ENCODE data around the gene CAPN14.

DNA sequence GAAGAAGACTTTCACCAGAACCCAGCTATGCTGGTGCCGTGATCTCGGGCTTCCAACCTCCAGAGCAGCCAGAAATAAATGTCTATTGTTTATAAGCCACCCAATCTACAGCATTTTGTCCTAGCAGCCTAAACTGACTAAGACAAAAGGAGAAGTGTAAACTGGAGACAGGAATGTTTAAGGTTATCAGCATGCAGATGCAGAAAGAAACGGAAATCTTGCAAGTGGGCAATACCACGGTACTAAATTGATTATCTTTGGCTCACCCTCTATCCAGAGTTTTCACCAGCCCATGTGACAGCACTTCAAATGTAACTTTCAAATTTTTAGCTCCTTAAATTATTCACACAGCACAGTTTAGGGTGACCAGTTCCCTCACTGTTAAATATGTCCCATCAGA, 5.7 kb upstream of the CAPN14 start:
- no peak for TF ChIP-seq ZNF70 (CRISPR knock-in tag; IDR thresholded peaks at IDR 0.05)
- TF ChIP-seq, protein P1, sequence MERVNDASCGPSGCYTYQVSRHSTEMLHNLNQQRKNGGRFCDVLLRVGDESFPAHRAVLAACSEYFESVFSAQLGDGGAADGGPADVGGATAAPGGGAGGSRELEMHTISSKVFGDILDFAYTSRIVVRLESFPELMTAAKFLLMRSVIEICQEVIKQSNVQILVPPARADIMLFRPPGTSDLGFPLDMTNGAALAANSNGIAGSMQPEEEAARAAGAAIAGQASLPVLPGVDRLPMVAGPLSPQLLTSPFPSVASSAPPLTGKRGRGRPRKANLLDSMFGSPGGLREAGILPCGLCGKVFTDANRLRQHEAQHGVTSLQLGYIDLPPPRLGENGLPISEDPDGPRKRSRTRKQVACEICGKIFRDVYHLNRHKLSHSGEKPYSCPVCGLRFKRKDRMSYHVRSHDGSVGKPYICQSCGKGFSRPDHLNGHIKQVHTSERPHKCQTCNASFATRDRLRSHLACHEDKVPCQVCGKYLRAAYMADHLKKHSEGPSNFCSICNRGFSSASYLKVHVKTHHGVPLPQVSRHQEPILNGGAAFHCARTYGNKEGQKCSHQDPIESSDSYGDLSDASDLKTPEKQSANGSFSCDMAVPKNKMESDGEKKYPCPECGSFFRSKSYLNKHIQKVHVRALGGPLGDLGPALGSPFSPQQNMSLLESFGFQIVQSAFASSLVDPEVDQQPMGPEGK (CRISPR knock-in tag; IDR thresholded peaks at IDR 0.05; ENCODE audit: borderline replicate concordance) = no peak
- TF ChIP-seq ARNTL (CRISPR knock-in tag; IDR thresholded peaks at IDR 0.05; ENCODE audit: borderline replicate concordance, low read depth) = no peak
- TF ChIP-seq, protein P2, sequence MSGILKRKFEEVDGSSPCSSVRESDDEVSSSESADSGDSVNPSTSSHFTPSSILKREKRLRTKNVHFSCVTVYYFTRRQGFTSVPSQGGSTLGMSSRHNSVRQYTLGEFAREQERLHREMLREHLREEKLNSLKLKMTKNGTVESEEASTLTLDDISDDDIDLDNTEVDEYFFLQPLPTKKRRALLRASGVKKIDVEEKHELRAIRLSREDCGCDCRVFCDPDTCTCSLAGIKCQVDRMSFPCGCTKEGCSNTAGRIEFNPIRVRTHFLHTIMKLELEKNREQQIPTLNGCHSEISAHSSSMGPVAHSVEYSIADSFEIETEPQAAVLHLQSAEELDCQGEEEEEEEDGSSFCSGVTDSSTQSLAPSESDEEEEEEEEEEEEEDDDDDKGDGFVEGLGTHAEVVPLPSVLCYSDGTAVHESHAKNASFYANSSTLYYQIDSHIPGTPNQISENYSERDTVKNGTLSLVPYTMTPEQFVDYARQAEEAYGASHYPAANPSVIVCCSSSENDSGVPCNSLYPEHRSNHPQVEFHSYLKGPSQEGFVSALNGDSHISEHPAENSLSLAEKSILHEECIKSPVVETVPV (CRISPR knock-in tag; IDR thresholded peaks at IDR 0.05) = no peak
- TF ChIP-seq CSDC2 (CRISPR knock-in tag; IDR thresholded peaks at IDR 0.05) = no peak
- no peak for TF ChIP-seq TCF4 (CRISPR knock-in tag; IDR thresholded peaks at IDR 0.05; ENCODE audit: borderline replicate concordance)
- TF ChIP-seq TOX (CRISPR knock-in tag; IDR thresholded peaks at IDR 0.05; ENCODE audit: borderline replicate concordance) = no peak
- TF ChIP-seq ESRRG (CRISPR knock-in tag; IDR thresholded peaks at IDR 0.05) = no peak
- TF ChIP-seq PPARA (CRISPR knock-in tag; IDR thresholded peaks at IDR 0.05; ENCODE audit: borderline replicate concordance) = no peak
- TF ChIP-seq, protein P3, sequence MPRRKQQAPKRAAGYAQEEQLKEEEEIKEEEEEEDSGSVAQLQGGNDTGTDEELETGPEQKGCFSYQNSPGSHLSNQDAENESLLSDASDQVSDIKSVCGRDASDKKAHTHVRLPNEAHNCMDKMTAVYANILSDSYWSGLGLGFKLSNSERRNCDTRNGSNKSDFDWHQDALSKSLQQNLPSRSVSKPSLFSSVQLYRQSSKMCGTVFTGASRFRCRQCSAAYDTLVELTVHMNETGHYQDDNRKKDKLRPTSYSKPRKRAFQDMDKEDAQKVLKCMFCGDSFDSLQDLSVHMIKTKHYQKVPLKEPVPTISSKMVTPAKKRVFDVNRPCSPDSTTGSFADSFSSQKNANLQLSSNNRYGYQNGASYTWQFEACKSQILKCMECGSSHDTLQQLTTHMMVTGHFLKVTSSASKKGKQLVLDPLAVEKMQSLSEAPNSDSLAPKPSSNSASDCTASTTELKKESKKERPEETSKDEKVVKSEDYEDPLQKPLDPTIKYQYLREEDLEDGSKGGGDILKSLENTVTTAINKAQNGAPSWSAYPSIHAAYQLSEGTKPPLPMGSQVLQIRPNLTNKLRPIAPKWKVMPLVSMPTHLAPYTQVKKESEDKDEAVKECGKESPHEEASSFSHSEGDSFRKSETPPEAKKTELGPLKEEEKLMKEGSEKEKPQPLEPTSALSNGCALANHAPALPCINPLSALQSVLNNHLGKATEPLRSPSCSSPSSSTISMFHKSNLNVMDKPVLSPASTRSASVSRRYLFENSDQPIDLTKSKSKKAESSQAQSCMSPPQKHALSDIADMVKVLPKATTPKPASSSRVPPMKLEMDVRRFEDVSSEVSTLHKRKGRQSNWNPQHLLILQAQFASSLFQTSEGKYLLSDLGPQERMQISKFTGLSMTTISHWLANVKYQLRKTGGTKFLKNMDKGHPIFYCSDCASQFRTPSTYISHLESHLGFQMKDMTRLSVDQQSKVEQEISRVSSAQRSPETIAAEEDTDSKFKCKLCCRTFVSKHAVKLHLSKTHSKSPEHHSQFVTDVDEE (CRISPR knock-in tag; IDR thresholded peaks at IDR 0.05) = no peak
- TF ChIP-seq ZFP30 (CRISPR knock-in tag; IDR thresholded peaks at IDR 0.05) = no peak
- TF ChIP-seq ZNF8 (CRISPR knock-in tag; IDR thresholded peaks at IDR 0.05) = no peak
- no peak for TF ChIP-seq OSR1 (CRISPR knock-in tag; IDR thresholded peaks at IDR 0.05)
- TF ChIP-seq, protein P4, sequence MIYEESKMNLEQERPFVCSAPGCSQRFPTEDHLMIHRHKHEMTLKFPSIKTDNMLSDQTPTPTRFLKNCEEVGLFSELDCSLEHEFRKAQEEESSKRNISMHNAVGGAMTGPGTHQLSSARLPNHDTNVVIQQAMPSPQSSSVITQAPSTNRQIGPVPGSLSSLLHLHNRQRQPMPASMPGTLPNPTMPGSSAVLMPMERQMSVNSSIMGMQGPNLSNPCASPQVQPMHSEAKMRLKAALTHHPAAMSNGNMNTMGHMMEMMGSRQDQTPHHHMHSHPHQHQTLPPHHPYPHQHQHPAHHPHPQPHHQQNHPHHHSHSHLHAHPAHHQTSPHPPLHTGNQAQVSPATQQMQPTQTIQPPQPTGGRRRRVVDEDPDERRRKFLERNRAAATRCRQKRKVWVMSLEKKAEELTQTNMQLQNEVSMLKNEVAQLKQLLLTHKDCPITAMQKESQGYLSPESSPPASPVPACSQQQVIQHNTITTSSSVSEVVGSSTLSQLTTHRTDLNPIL (CRISPR knock-in tag; IDR thresholded peaks at IDR 0.05; ENCODE audit: low read depth) = no peak
